ENCODE results near the gene LRRC14B.

Gene LRRC14B

GRCh38 chr5:188488-189481 is 2.5 kb upstream of the LRRC14B start:
- peak; percentile 71 for TF ChIP-seq CTCF (IDR thresholded peaks at IDR 0.05)
- H3K4me1 ChIP-seq (ENCODE audit: control insufficient read depth in 1 of 2, insufficient read depth in 1 of 2, low read depth in 1 of 2, low read length in 1 of 2): peaks cover 0 to 6% of the 10 kb centered on the region in 2 experiments
- peaks cover 56% of the 10 kb centered on the region for H3K27me3 ChIP-seq
- no peaks in the 10 kb centered on the region for H3K36me3 ChIP-seq
- H3K9me3 ChIP-seq: no peaks in the 10 kb centered on the region
- H3K4me3 ChIP-seq (ENCODE audit: low read depth in 1 of 2, low read length in 1 of 2): no peak overlapping the region
- no peak overlapping the region for H3K27ac ChIP-seq

DNA sequence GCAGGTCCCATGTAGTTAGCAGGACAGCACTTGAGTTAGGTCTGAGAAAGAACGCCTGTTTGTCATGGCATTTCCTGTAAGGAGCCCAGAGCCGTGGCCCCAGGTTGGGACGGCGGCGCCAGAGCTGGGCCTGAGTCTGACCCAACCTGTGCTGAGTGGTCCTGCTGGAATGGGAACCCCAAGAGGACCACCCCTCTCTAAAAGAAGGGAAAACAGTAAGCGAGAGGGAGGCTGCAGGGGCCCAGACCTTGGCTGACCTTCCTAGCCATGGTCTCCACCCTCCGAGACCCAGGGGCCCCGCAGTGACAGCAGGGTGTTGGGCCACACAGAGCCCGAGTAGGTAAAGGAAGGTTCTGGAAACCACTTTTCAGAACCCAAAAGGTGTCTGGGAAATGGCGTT is 1.8 kb upstream of the LRRC14B start:
- Histone ChIP-seq H3K27ac (no peak overlapping the region), H3K4me3 (ENCODE audit: low read depth in 1 of 2, low read length in 1 of 2) (no peak overlapping the region), H3K27me3 (peaks cover 56% of the 10 kb centered on the region), H3K4me1 (ENCODE audit: control insufficient read depth in 1 of 2, insufficient read depth in 1 of 2, low read depth in 1 of 2, low read length in 1 of 2) (peaks cover 0 to 6% of the 10 kb centered on the region in 2 experiments), H3K9me3 (no peaks in the 10 kb centered on the region), H3K36me3 (no peaks in the 10 kb centered on the region)
- TF ChIP-seq CTCF (IDR thresholded peaks at IDR 0.05): no peak

- H3K4me3 ChIP-seq (ENCODE audit: low read depth in 1 of 2, low read length in 1 of 2): no peak overlapping the region
- no peaks in the 10 kb centered on the region for H3K9me3 ChIP-seq
- peaks cover 0 to 6% of the 10 kb centered on the region in 2 experiments for H3K4me1 ChIP-seq (ENCODE audit: control insufficient read depth in 1 of 2, insufficient read depth in 1 of 2, low read depth in 1 of 2, low read length in 1 of 2)
- no peak for TF ChIP-seq CTCF (IDR thresholded peaks at IDR 0.05)
- peaks cover 56% of the 10 kb centered on the region for H3K27me3 ChIP-seq
- H3K27ac ChIP-seq: no peak overlapping the region
- no peaks in the 10 kb centered on the region for H3K36me3 ChIP-seq
These were observed 1.3 kb upstream of the LRRC14B start for GRCh38 chr5:189976-190365.

DNA sequence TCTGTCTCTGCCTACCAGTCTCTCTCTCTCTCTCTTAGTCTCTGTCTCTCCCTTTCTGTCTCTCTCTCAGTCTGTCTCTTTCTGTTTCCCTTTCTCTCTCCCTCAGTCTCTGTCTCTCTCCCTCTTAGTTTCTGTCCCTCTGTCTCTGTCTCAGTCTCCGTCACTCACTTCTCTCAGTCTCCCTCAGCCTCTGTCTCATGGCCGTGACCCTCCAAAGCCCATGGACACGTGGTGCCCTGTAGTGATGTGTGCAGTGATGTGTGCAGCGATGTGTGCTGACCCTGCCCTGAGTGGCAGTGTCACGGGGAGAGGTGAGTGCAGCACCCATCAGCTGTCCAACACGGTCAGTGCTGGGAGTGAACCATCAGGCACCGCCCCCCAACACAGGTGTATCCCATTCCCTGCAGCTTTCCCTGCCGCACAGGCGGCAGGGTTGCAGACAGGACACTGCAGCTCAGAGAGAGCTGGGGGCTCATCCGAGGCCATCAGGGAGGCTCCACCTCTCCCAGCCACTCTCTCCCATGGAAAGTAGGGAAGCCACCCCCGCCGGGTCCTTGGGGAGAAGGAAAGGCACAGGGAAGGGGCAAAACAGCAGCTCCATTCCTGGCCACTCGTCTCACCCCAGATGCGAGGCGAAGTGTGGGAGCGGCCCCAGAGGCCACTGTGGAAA is 794 bp upstream of the LRRC14B start:
- Histone ChIP-seq H3K4me1 (ENCODE audit: control insufficient read depth in 1 of 2, insufficient read depth in 1 of 2, low read depth in 1 of 2, low read length in 1 of 2) (peaks cover 0 to 6% of the 10 kb centered on the region in 2 experiments), H3K27ac (no peak overlapping the region), H3K27me3 (peaks cover 56% of the 10 kb centered on the region), H3K4me3 (ENCODE audit: low read depth in 1 of 2, low read length in 1 of 2) (no peak overlapping the region), H3K9me3 (no peaks in the 10 kb centered on the region), H3K36me3 (no peaks in the 10 kb centered on the region)
- TF ChIP-seq CTCF (IDR thresholded peaks at IDR 0.05): no peak

GRCh38 chr5:191949-192690 is 825 bp downstream of the LRRC14B start:
- peaks cover 0 to 6% of the 10 kb centered on the region in 2 experiments for H3K4me1 ChIP-seq (ENCODE audit: control insufficient read depth in 1 of 2, insufficient read depth in 1 of 2, low read depth in 1 of 2, low read length in 1 of 2)

More at GRCh38 chr5:191949-192690, 825 bp downstream of the LRRC14B start:
- Histone ChIP-seq H3K27me3 (peaks cover 56% of the 10 kb centered on the region), H3K9me3 (no peaks in the 10 kb centered on the region), H3K4me3 (ENCODE audit: low read depth in 1 of 2, low read length in 1 of 2) (no peak overlapping the region), H3K27ac (no peak overlapping the region), H3K36me3 (no peaks in the 10 kb centered on the region)
- TF ChIP-seq CTCF (IDR thresholded peaks at IDR 0.05): no peak
